HepG2 (cell line): ENCODE measurements around the gene RETREG2. TPM values are rescaled to one million over a fixed set of nuclear protein-coding genes. Genes with fewer than 3 reads are reported as not detected.

Experiments
- CCDC6 ChIP-seq: sonication (generic); formaldehyde crosslinking; IDR thresholded peaks from 2 replicates; pipeline ENCODE4 v1.8.1; 2022; ENCODE audit warnings: mild to moderate bottlenecking, missing genetic modification reagents, moderate library complexity
- MBD4 ChIP-seq: IDR thresholded peaks from 2 replicates; pipeline ENCODE4 v1.6.1; 2012; ENCODE audit warnings: low read length, inconsistent platforms, borderline replicate concordance
- MIER3 ChIP-seq: IDR thresholded peaks from 2 replicates; pipeline ENCODE4 v1.6.1; 2016; ENCODE audit warnings: missing compliant biosample characterization, borderline replicate concordance
- PAX8 ChIP-seq: sonication (generic); formaldehyde crosslinking; IDR thresholded peaks from 2 replicates; pipeline ENCODE4 v1.8.0; 2022; ENCODE audit warnings: mild to moderate bottlenecking, missing genetic modification reagents, borderline replicate concordance
- THYN1 ChIP-seq: sonication (generic); formaldehyde crosslinking; IDR thresholded peaks from 2 replicates; pipeline ENCODE4 v1.8.1; 2023; ENCODE audit warnings: low read depth, mild to moderate bottlenecking, moderate library complexity, missing genetic modification reagents, borderline replicate concordance
- ZBTB7A ChIP-seq: sonication (generic); formaldehyde crosslinking; IDR thresholded peaks from 2 replicates; pipeline ENCODE4 v1.8.0; 2022; ENCODE audit warnings: mild to moderate bottlenecking, missing genetic modification reagents
- ZEB1 ChIP-seq: IDR thresholded peaks from 2 replicates; pipeline ENCODE4 v1.6.1; 2012; ENCODE audit warnings: mild to moderate bottlenecking, low read depth, inconsistent platforms; ENCODE audit not compliant: insufficient replicate concordance
- ZFP36L1 ChIP-seq: sonication (generic); formaldehyde crosslinking; IDR thresholded peaks from 2 replicates; pipeline ENCODE4 v1.8.0; 2022; ENCODE audit warnings: mild to moderate bottlenecking, missing genetic modification reagents, moderate library complexity
- ZFP41 ChIP-seq: sonication (generic); formaldehyde crosslinking; IDR thresholded peaks from 2 replicates; pipeline ENCODE4 v1.4.0; 2020; ENCODE audit warnings: mild to moderate bottlenecking, missing genetic modification reagents, borderline replicate concordance
- ZFYVE20 ChIP-seq: sonication (generic); formaldehyde crosslinking; IDR thresholded peaks from 2 replicates; pipeline ENCODE4 v1.8.0; 2023; ENCODE audit warnings: low read depth, mild to moderate bottlenecking, moderate library complexity, missing genetic modification reagents, borderline replicate concordance
- ZNF34 ChIP-seq: sonication (generic); formaldehyde crosslinking; IDR thresholded peaks from 2 replicates; pipeline ENCODE4 v1.4.0; 2020; ENCODE audit warnings: mild to moderate bottlenecking, missing genetic modification reagents, borderline replicate concordance
- ZNF563 ChIP-seq: sonication (generic); formaldehyde crosslinking; IDR thresholded peaks from 2 replicates; pipeline ENCODE4 v1.8.0; 2022; ENCODE audit warnings: mild to moderate bottlenecking, moderate library complexity, missing genetic modification reagents
- ZNF773 ChIP-seq: sonication (generic); formaldehyde crosslinking; IDR thresholded peaks from 2 replicates; pipeline ENCODE4 v1.4.0; 2020; ENCODE audit warnings: missing genetic modification reagents, borderline replicate concordance
- ZNF776 ChIP-seq: sonication (generic); formaldehyde crosslinking; IDR thresholded peaks from 2 replicates; pipeline ENCODE4 v1.4.0; 2020; ENCODE audit warnings: mild to moderate bottlenecking, missing genetic modification reagents
- polyA plus RNA-seq, 8 experiments: library from polyadenylated mRNA; depleted of rRNA in 3 of 8; stranded (reverse) in 7 of 8; unstranded in 1 of 8; fragments of >200 nt; fragmentation: Illumina TruSeq in 4 of 8; extraction: Trizol in 4 of 8; gene quantifications; 2 replicates each; pipeline versions ENCODE4 v1.2.1 to v1.2.3, GENCODE V29; 2011 to 2016; ENCODE audit warnings: low read depth in 4 of 8, missing spikeins in 1 of 8, mixed read lengths in 1 of 8; ENCODE audit not compliant: insufficient read depth in 1 of 8
- total RNA-seq, 5 experiments: library from RNA; depleted of rRNA; stranded (reverse); fragments of >200 nt; fragmentation: Illumina TruSeq; extraction: Trizol; gene quantifications; 2 replicates each; pipeline ENCODE4 v1.2.3, GENCODE V29; 2016; ENCODE audit warnings: low read depth in 1 of 5
- TF ChIP-seq, protein P1 (sequence below): sonication (generic); formaldehyde crosslinking; IDR thresholded peaks from 2 replicates; pipeline ENCODE4 v1.5.0; 2020; ENCODE audit warnings: mild to moderate bottlenecking, low read depth, missing genetic modification reagents, borderline replicate concordance
- TF ChIP-seq, protein P2 (sequence below): sonication (generic); formaldehyde crosslinking; IDR thresholded peaks from 2 replicates; pipeline ENCODE4 v1.4.0; 2020; ENCODE audit warnings: low read depth, mild to moderate bottlenecking, missing genetic modification reagents
- TF ChIP-seq, protein P3 (sequence below): IDR thresholded peaks from 2 replicates; pipeline ENCODE4 v1.6.1; 2016; ENCODE audit warnings: control low read depth
- TF ChIP-seq, protein P4 (sequence below): sonication (generic); formaldehyde crosslinking; IDR thresholded peaks from 2 replicates; pipeline ENCODE4 v1.8.0; 2022; ENCODE audit warnings: missing genetic modification reagents, mild to moderate bottlenecking, moderate library complexity, borderline replicate concordance
- TF ChIP-seq, protein P5 (sequence below): sonication (generic); formaldehyde crosslinking; IDR thresholded peaks from 2 replicates; pipeline ENCODE4 v1.8.0; 2022; ENCODE audit warnings: mild to moderate bottlenecking, missing genetic modification reagents; ENCODE audit not compliant: insufficient replicate concordance
- TF ChIP-seq, protein P6 (sequence below): sonication (generic); formaldehyde crosslinking; IDR thresholded peaks from 2 replicates; pipeline ENCODE4 v1.4.0; 2020; ENCODE audit warnings: low read depth, mild to moderate bottlenecking, missing genetic modification reagents

Gene RETREG2
- total and polyA plus RNA-seq, 2 of the 13 experiments (the other 11 are each of a cell fraction or from before 2014, with no cell fraction given), result 86.0 to 134 TPM

DNA sequence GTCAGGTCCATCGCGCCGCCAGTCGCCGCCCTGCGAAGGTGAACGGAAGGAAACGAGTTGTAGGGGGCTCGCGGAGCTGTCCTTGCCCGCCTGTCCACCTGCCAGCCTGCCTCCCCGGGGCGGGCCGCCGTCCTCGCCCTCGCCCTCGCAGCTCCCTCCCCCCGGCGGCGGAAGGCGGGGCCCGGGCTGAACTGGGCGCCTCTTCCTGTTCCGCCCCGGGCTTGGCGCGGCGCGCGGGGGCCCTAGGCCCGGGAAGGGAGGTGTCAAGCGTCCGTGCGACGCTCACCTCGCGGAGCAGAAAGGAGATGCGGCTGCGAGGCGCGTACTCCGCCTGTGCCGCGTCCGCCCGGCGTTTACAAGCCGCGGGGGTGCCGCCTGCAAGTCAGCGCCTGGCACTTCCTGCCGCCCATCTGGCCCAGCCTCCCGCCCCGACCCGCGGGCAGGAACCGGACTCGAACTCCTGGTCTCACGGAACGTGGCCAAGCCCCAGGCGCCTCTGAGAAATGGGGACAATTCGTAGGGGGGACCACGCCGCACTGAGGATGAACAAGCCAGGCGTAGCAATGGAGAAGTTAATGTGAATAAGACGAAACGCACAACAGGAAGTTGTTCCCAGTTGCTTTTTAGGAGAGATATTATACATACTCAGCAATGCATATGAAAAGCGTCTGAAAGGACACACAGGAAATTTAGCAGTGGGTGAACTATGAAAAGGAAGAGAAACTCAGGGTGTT, 1.1 kb upstream of the RETREG2 start, which contains the start of gene CNPPD1 (continued):
- TF ChIP-seq, protein P1, sequence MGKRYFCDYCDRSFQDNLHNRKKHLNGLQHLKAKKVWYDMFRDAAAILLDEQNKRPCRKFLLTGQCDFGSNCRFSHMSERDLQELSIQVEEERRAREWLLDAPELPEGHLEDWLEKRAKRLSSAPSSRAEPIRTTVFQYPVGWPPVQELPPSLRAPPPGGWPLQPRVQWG, result no peak
- TF ChIP-seq ZFP36L1 (peak; percentile 92; the same call in 1 of the 2 replicates), MBD4 (no peak), ZFYVE20 (CRISPR knock-in tag) (peak; percentile 91; the same call in 1 of the 2 replicates), MIER3 (CRISPR knock-in tag) (peak; percentile 74; the same call in 1 of the 2 replicates), PAX8 (peak; percentile 95; the same call in 1 of the 2 replicates), THYN1 (CRISPR knock-in tag) (no peak), ZBTB7A (CRISPR knock-in tag) (peak; percentile 88), ZNF34 (no peak), ZFP41 (CRISPR knock-in tag) (no peak; the same call in 1 of the 2 replicates), CCDC6 (CRISPR knock-in tag) (peak; percentile 92), ZNF563 (peak; percentile 98), ZNF773 (CRISPR knock-in tag) (peak; percentile 66; the same call in 1 of the 2 replicates), ZNF776 (CRISPR knock-in tag) (peak; percentile 97), ZEB1 (peak; percentile 10)
- TF ChIP-seq, protein P2, sequence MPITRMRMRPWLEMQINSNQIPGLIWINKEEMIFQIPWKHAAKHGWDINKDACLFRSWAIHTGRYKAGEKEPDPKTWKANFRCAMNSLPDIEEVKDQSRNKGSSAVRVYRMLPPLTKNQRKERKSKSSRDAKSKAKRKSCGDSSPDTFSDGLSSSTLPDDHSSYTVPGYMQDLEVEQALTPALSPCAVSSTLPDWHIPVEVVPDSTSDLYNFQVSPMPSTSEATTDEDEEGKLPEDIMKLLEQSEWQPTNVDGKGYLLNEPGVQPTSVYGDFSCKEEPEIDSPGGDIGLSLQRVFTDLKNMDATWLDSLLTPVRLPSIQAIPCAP, result peak; percentile 74; the same call in 1 of the 2 replicates
- TF ChIP-seq, protein P3, sequence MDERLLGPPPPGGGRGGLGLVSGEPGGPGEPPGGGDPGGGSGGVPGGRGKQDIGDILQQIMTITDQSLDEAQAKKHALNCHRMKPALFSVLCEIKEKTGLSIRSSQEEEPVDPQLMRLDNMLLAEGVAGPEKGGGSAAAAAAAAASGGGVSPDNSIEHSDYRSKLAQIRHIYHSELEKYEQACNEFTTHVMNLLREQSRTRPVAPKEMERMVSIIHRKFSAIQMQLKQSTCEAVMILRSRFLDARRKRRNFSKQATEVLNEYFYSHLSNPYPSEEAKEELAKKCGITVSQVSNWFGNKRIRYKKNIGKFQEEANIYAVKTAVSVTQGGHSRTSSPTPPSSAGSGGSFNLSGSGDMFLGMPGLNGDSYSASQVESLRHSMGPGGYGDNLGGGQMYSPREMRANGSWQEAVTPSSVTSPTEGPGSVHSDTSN (CRISPR knock-in tag), result no peak
- TF ChIP-seq, protein P4, sequence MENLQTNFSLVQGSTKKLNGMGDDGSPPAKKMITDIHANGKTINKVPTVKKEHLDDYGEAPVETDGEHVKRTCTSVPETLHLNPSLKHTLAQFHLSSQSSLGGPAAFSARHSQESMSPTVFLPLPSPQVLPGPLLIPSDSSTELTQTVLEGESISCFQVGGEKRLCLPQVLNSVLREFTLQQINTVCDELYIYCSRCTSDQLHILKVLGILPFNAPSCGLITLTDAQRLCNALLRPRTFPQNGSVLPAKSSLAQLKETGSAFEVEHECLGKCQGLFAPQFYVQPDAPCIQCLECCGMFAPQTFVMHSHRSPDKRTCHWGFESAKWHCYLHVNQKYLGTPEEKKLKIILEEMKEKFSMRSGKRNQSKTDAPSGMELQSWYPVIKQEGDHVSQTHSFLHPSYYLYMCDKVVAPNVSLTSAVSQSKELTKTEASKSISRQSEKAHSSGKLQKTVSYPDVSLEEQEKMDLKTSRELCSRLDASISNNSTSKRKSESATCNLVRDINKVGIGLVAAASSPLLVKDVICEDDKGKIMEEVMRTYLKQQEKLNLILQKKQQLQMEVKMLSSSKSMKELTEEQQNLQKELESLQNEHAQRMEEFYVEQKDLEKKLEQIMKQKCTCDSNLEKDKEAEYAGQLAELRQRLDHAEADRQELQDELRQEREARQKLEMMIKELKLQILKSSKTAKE (CRISPR knock-in tag), result peak; percentile 87
- TF ChIP-seq, protein P5, sequence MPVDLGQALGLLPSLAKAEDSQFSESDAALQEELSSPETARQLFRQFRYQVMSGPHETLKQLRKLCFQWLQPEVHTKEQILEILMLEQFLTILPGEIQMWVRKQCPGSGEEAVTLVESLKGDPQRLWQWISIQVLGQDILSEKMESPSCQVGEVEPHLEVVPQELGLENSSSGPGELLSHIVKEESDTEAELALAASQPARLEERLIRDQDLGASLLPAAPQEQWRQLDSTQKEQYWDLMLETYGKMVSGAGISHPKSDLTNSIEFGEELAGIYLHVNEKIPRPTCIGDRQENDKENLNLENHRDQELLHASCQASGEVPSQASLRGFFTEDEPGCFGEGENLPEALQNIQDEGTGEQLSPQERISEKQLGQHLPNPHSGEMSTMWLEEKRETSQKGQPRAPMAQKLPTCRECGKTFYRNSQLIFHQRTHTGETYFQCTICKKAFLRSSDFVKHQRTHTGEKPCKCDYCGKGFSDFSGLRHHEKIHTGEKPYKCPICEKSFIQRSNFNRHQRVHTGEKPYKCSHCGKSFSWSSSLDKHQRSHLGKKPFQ (CRISPR knock-in tag), result peak; percentile 96
- TF ChIP-seq, protein P6, sequence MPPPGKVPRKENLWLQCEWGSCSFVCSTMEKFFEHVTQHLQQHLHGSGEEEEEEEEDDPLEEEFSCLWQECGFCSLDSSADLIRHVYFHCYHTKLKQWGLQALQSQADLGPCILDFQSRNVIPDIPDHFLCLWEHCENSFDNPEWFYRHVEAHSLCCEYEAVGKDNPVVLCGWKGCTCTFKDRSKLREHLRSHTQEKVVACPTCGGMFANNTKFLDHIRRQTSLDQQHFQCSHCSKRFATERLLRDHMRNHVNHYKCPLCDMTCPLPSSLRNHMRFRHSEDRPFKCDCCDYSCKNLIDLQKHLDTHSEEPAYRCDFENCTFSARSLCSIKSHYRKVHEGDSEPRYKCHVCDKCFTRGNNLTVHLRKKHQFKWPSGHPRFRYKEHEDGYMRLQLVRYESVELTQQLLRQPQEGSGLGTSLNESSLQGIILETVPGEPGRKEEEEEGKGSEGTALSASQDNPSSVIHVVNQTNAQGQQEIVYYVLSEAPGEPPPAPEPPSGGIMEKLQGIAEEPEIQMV (CRISPR knock-in tag), result peak; percentile 95
